GM21528 (cell line): ENCODE measurements around the gene SLC39A11.
"Not testable (repeated sequence)": the region's sequence is repeated elsewhere in the genome, so short reads cannot be mapped to it uniquely, and the experiment has no call there.

Source experiments
- ATAC-seq: cut with Tn5 transposase; IDR thresholded peaks from one replicate; pipeline ENCODE4 v1.9.1; 2021; ENCODE audit warnings: mild to moderate bottlenecking, moderate library complexity; ENCODE audit not compliant: unreplicated experiment, low FRiP score

The SLC39A11 gene

DNA sequence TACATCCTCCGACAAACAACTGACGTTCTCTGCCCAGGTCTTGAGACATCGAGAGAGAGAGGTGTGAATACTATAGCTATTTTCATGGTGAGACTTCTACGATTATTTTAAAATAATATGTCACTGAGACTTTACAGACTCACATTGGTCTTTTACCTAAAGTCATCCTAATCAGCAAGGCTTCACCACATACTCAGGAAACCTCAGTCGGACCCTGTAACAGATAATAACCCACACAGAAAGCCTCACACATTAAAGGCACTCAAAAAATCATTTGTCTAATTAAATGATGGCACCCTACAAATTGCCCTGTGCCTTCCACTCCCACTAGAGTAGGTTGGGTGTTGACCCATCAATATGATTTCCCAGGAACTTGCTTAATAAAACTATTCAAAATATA lies 19.8 kb upstream of the SLC39A11 start:
- no peak for ATAC-seq

DNA sequence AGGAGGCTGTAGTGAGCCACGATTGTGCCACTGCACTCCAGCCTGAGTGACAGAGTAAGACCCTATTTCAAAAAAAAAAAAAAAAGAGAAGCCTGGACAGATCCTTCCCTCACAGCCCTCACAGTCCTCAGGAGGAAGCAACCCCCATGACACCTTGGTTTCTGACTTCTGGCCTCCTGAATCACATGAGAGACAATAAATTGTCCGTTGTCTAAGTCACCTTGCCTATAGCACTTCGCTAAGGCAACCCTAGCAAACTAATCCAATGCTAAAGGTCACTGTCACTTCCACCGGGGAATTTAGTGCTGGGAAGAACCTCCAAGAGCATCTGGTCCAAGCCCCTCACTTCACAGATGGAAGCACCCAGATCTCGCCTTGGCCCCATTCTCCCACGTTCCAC lies 18.9 kb upstream of the SLC39A11 start:
- no peak for ATAC-seq

DNA sequence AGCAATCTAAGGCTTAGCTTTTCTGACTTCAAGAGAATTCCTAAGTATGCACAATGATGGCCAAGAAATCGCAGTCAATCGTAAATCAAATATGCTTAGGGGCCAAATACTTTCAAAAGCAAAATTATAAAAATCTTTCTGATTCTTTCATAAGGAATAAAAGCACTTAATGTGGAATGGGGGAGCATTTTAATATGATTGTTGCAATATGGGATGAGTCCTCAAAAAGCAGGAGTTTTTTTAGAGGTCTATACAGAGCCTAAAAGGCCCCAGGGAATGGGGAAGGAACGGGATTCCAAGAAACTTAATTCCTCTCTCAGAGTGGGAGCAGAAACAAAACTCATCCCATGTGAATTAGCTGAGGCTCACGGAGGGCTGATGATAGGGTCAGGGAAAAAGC lies 14.7 kb upstream of the SLC39A11 start:
- ATAC-seq: no peak

DNA sequence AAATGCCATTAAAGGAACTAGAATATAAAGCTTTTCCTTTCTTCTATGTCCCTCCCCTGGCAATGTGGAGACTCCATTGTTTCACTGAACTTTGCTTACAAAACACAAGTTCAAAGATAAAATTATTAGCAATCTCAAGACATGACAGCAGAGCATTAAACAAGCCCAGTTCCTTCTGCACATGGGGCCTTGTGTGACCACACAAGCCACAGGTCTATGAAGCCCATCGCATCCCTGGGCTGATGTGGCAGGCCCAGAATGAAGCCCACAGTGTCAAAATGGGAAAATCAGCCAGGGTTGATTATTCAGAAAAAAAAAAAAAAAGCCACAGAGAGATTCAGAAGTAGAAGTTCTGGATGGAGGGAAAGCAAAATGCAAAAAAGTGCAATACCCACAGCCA lies 12.9 kb upstream of the SLC39A11 start:
- ATAC-seq: no peak

DNA sequence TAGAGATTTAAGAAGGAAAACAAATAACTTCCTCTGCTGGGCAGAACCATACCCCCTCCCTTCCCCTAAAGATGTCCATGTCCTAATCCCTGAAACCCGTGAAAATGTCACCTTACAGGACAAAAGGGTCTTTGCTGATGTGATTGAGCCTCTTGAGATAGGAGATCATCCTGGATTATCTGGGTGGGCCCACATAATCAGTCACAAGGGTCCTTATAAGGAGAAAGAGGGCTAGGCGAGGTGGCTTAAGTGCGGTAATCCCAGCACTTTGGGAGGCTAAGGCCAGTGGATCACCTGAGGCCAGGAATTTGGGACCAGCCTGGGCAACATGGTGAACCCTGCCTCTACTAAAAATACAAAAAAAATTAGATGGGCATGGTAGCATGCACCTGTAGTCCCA lies 12.0 kb upstream of the SLC39A11 start:
- no peak for ATAC-seq

DNA sequence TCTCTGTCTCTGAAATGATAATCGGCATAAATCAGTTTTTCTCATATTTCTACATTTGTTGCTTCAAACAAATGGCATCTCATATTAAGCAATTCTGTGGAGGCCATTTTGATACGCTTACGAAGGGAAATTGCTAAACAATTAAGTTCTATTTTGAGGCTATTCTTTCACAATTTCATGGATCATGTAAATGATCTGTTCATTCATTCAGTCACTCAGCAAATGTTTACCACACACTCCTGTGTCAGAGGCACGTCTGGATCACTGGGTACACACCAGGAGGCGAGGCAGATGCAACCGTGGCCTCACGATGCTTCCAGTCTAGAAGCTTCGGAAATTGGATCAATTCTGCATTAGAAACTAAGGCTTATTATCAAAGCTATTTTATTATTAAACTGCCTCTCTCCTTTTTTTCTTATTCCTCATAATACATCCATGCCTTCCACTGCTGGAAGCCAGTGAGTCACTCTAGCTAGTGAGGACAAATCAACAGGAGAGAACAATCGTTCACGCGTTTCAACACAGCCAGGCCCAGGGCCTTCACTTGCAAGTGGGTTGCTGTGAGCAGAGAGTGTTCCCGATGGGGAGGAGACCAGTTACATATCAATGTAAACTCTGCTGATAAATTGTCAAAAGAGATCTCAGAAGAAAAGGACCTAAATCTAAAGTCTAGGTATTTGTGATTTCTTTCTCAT lies 11.3 kb upstream of the SLC39A11 start:
- no peak for ATAC-seq

DNA sequence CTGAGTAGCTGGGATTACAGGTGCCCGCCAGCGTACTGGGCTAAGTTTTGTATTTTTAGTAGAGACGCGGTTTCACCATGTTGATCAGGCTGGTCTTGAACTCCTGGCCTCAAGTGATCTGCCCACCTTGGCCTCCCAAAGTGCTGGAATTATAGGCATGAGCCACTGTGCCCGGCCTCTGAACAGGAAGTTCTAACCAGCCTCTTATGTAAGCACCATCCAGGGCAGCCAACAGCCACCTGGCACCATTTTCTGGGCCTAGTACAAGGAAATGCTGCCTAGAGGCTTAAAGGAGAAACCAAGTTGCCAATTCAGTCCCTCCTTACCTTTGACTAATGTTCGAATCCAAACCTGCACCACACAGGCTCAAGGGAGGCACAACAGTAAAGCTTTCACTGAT lies 8.5 kb upstream of the SLC39A11 start:
- ATAC-seq: no peak

DNA sequence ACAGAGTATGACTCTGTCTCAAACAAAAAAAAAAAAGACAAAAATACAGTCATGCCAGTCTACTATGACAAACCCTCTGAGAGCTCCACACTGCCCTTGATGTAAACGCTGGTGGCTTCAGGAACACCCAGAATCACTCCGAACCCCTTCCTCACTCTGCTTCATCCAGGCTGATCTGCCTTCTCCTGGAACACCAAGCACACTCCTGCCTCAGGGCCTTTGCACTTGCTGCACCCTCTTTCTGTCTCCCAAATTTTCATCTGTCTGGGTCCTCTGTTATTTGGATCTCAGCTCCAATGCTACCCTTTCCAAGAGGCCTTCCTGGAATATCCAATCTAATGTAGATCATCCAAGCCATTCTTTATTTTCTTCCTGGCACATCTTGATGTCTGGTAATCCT lies 7.9 kb upstream of the SLC39A11 start:
- no peak for ATAC-seq

DNA sequence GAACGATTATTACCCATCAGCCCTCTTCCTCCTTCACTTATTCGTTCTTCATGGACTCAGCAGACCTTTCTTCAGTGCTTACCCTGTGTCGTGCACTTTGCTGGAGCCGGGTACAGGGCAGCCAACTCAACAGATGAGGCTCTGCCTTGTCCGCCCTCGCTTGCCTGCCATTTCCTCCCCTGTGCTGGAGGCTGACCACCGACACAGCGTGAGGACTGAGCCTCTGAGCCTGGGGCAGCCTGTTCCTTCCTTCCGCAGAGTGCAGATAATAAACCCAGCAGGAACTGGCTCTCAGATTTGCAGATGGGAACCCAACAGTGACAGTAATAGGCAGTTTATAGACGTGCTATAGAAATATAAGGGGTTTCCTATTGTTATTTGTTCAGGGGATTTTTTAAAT lies 7.0 kb upstream of the SLC39A11 start:
- no peak for ATAC-seq

DNA sequence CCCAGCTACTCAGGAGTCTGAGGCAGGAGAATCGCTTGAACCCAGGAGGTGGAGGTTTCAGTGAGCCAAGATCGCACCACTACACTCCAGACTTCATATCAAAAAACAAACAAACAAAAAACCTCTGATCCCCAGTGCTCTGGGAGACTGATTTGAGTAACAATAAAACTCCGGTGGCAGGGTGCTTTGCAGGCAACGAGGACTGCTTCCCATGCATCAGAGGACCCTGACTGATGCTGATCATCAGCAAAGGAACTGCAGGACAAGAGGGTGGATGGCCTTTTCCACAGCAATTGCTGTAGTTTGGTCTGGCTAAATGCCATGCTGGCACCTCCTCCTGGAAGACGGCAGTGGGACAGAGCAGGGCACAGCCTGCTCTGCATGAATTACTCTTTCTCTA lies 6.4 kb upstream of the SLC39A11 start:
- ATAC-seq: no peak

DNA sequence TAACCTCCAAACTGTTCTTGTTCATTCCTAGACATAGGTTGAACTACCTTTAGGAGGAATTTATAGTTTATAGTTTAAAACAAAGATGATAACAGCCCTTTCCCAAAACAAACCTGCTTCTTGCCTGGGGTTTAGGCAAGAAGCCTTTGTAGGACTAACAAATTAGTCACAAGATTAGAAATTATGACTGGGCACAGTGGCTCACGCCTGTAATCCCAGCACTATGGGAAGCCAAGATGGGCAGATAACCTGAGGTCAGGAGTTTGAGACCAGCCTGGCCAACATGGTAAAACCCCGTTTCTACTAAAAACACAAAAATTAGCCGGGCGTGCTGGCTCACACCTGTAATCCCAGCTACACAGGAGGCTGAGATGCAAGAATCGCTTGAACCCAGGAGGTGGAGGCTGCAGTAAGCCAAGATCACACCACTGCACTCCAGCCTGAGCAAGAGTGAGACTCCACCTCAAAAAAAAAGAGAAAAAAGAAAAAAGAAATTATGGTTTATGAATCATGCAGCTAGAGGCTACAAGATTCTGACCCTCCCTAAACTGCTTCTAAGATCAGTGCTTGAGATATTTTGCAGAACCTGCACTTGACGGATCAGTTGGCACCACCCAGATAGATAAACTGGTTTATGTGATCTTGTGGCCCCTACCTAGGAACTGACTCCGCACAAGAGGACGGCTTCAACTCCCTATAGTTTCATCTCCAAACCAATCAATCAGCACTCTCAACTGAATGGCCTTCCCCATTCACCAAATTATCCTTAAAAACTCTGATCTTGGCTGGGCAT lies 5.7 kb upstream of the SLC39A11 start:
- not testable (repeated sequence) for ATAC-seq

DNA sequence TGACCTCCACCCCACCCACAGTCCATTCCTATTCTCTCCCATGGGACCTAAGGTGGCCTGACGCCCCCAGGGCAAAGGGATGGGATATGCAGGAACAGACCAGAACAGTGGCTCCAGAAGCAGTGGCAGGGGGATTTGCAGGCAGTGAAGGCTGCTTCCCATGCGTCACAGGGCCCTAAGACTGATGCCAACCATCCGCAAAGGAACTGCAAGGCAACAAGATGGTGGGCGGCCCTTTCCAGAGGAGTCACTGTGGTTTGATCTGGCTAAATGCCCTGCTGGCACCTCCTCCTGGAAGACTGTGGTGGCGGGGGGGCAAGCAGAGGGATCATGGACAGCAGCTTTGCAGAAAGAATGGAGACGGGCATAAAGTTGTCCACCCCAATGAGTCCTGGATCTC lies 4.4 kb upstream of the SLC39A11 start:
- ATAC-seq: no peak

DNA sequence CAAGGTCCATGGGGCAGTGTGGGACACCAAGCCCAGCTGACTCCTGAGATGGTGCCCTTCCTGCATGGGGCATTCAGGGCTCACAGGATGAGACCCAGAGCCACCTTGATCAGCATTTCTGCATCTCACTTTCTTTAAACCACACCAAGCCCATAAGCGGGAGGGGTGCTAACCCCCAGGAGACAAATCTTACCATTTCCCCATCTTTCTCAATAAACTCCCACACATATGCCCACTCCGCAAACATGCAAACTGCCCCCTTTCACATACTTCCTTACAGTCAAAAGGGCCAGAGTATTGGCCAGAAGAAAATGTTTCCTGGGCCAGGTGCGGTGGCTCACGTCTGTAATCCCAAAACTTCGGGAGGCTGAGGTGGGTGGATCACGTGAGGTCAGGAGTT lies 3.7 kb upstream of the SLC39A11 start:
- ATAC-seq: no peak

DNA sequence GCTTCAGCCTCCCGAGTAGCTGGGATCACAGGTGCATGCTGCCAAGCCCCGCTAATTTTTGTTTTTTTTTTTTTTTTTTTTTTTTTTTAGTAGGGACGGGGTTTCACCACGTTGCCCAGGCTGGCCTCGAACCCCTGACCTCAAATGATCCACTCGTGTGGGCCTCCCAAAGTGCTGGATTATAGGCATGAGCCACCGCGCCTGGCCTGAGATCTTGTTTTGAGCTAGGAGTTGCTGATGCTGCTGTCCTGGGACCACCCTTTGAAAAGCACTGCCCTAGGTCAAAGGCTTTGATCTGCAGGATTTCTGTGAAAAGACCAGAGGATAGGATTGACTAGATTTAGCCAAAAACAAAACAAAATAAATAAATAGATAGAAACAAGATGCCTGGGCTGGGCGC lies 798 bp upstream of the SLC39A11 start:
- ATAC-seq: no peak

DNA sequence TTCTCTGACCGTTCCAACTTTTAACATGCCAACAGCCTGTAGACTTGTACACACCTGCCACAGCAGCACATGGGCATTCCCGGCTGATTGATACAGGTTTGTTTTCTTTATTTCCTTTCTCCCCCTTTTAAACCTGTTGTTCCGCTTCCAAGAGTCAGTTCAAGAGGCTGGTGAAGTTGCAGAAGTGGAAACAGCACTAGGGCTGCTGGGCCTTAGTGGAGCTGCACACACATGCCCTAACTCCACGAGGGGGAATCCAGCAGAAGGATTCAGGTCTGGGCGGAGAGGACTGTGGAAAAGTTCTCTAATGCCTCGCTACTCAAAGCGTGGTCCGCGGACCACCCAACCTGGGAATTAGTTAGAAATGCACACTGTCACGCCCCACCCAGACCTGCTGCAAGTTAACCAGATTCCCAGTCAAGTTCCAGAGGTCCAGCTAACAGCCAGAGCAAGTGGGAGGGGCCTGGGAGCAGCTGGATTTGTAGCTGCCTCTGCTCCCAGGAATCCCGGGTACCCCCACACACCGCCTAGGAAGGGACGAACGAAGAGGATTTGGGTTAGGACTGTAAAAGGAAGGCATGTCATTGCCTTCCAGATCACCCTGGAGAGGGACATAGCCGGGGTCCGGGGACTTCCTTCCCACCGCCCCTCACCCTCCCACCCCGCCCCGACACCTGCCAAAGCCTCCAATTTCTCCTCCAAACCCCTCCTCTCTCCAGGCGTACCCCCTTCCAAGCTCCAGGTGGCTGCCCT lies 542 bp downstream of the SLC39A11 start:
- peak; percentile 10 for ATAC-seq

DNA sequence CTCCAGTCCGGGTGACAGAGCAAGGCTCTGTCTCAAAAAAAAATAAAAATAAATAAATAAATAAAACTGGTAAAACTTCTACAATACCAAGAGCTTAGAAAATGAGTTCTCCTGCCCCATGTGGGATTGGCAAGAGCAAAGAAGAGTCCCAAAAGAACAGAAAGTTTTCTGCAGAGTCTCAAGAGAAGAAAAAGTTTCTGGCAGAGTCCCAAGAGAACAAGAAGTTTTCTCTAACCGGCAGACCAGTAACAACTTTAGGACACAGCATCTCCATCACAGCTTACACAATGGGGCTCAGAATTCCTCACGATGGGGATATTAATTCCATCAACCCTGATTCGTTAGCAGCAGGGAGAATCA lies 1.1 kb downstream of the SLC39A11 start:
- ATAC-seq: no peak

DNA sequence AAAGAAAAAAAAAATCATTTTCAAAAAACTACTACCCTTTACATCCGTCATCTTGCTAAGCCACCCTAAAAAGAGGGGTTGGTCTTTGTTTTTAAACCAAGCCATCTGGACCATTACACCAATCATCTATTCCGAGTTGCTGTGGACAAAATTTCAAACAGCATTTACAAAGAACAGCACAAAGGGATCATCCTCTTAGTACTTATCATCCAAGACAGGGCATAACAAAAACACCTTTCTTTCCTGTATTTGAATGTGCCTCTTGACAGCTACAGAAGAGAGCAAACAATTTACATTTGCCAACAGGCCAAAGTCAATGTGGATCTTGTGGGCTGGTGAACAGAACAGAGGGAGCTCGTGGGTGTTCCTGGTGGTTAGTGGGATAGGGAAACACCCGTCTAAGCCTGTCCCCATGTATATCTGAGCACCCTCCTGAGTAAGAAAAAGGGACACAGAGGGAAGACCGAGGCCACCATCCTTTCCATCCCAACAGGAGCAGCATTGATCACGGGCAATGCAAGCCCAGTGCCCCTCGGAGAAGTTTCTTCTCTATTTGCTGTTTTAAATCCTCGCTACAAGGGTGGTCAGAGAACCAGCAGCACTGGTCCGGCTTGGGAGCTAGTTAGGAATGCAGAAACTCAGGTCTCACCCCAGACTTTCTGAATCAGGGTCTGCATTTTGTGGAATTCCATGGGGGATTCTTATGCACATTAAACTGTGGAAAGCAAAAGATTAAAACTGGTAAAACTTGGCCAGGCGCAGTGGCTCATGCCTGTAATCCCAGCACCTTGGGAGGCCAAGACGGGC lies 1.9 kb downstream of the SLC39A11 start:
- ATAC-seq: no peak

DNA sequence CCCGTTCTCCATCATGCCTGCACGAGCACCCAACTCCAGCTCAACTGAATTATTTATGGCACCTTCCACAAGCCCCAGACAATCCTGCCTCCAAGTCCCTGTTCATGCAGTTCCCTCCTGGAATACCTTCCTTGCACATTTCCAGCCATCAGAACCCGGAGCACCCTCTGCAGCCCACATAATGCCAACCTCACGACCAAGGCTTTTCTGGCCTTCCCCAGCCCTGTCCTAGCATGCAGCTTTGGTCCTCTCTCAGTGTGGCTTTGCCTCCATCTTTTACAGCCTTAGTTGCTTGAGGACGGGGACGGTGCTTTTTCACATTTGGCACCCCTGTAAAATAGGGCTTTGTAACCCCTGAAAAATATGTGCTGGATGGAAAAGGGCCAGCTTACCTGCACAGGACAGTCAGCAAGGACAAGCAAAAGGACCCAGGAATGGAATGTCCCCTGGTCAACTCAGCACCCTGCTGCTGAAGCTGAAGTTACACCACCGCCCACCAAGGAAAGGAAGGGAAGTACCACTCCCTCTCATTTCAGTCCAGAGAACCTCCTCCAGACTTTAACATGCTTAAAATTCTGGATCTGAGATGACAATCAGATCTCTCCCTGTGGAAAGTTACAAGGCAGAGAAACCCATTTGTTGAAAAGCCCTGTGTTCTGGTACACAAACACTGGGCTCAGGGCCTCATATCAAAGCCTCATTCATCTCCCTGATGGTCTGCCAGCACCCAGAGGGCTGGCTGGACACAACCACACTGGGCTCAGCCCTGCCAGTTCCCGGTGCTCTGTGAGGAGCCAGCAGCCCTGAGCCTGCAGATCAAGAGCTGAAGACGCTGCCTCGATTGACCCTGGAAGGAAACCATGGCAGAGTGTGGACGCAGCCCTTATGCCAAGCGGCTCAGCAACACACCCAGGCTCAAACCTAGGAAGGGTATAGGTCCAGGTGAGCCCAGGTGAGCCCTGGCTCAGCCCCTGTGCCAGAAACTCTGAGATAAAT lies 2.9 kb downstream of the SLC39A11 start:
- no peak for ATAC-seq

DNA sequence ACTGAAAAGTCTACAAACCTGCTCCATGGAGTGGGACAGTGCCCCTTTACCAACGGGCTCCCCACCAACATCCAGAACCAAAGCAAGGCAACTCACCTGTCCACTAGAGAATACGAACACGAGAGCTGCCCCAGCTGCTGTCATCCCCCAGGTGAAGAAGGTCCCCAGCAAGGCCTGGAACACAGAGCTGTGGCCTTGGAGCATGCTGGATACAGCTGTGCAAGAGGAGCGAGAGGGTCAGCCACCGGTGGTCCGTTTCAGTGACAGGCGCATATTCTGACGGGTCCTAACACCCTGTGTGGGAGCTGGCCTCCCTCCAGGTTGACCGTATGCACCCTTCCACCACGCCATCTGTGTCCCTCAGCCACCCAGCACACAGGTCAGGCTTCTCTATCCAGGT lies 3.9 kb downstream of the SLC39A11 start:
- no peak for ATAC-seq

DNA sequence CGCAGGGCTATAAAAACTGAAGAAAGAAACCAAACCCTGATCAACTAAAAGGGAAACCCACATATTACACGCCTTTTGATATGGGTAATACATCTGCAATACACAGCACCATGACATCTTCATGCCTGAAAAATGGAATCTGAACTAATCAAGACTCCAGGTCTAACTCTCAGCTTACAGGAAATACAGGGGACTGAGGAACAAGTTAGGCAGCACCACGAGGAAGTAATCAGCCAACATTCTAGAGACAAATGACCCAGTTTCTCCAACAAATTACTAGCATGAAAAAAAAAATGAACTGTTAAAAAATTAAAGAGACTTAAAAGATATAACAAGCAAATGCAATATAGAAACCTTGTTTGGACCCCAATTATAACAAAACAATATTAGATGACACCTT lies 9.1 kb downstream of the SLC39A11 start:
- no peak for ATAC-seq
